Nephron progenitor cell (in vitro differentiated cells): ENCODE measurements around the gene HAVCR2.

ENCODE experiments used
- DNase-seq: peaks from one replicate; pipeline ENCODE4 v3.0.0; 2021
- H3K27ac Mint-ChIP-seq: 2 replicates; pipeline ENCODE4 v1.8.0; 2021; ENCODE audit warnings: mild to moderate bottlenecking, moderate library complexity, mixed read lengths
- H3K27me3 Mint-ChIP-seq: 2 replicates; pipeline ENCODE4 v1.8.0; 2021; ENCODE audit warnings: mild to moderate bottlenecking, low read depth, mixed read lengths; ENCODE audit not compliant: poor library complexity
- H3K36me3 Mint-ChIP-seq: 2 replicates; pipeline ENCODE4 v1.8.0; 2021; ENCODE audit warnings: low read depth, mixed read lengths
- H3K4me1 Mint-ChIP-seq: 2 replicates; pipeline ENCODE4 v1.8.0; 2021; ENCODE audit warnings: mixed read lengths
- H3K4me3 Mint-ChIP-seq: 2 replicates; pipeline ENCODE4 v1.8.0; 2021; ENCODE audit warnings: mild to moderate bottlenecking, moderate library complexity, mixed read lengths
- H3K9me3 Mint-ChIP-seq: 2 replicates; pipeline ENCODE4 v1.8.0; 2021; ENCODE audit warnings: mild to moderate bottlenecking, moderate library complexity, mixed read lengths
- CTCF ChIP-seq: fragments of 200-600 bp; sonication (generic); IDR thresholded peaks from 2 replicates; pipeline ENCODE4 v1.5.0; 2021; ENCODE audit warnings: antibody characterized with exemption

Gene HAVCR2

GRCh38 chr5:157109744-157110143 lies 900 bp upstream of the HAVCR2 start:
- Mint-ChIP-seq H3K27ac (no peak overlapping the region), H3K27me3 (peaks cover 3% of the 10 kb centered on the region), H3K4me1 (peaks cover 4% of the 10 kb centered on the region), H3K36me3 (no peaks in the 10 kb centered on the region), H3K9me3 (no peaks in the 10 kb centered on the region), H3K4me3 (no peak overlapping the region)
- TF ChIP-seq CTCF: no peak
- no peak for DNase-seq

- Mint-ChIP-seq H3K4me1 (peaks cover 4% of the 10 kb centered on the region), H3K9me3 (no peaks in the 10 kb centered on the region), H3K27me3 (peaks cover 3% of the 10 kb centered on the region), H3K36me3 (no peaks in the 10 kb centered on the region), H3K4me3 (no peak overlapping the region), H3K27ac (no peak overlapping the region)
- DNase-seq: no peak
- TF ChIP-seq CTCF: no peak
Observed at GRCh38 chr5:157107508-157107907, 1.3 kb downstream of the HAVCR2 start.

GRCh38 chr5:157106630-157107461 lies 2.0 kb downstream of the HAVCR2 start:
- H3K27ac Mint-ChIP-seq: no peak overlapping the region
- no peak for DNase-seq

GRCh38 chr5:157100140-157100679 lies 8.6 kb downstream of the HAVCR2 start:
- Mint-ChIP-seq H3K36me3 (no peaks in the 10 kb centered on the region), H3K4me1 (no peaks in the 10 kb centered on the region), H3K27me3 (no peaks in the 10 kb centered on the region), H3K27ac (no peak overlapping the region), H3K9me3 (no peaks in the 10 kb centered on the region), H3K4me3 (no peak overlapping the region)
- no peak for DNase-seq
- no peak for TF ChIP-seq CTCF

More at GRCh38 chr5:157106630-157107461, 2.0 kb downstream of the HAVCR2 start:
- H3K9me3 Mint-ChIP-seq: no peaks in the 10 kb centered on the region
- TF ChIP-seq CTCF: no peak
- H3K36me3 Mint-ChIP-seq: no peaks in the 10 kb centered on the region
- peaks cover 4% of the 10 kb centered on the region for H3K4me1 Mint-ChIP-seq
- no peak overlapping the region for H3K4me3 Mint-ChIP-seq
- peaks cover 3% of the 10 kb centered on the region for H3K27me3 Mint-ChIP-seq

- no peaks in the 10 kb centered on the region for H3K9me3 Mint-ChIP-seq
- peaks cover 8% of the 10 kb centered on the region for H3K27me3 Mint-ChIP-seq
- DNase-seq: no peak
- no peaks in the 10 kb centered on the region for H3K4me1 Mint-ChIP-seq
- no peaks in the 10 kb centered on the region for H3K36me3 Mint-ChIP-seq
- no peak overlapping the region for H3K27ac Mint-ChIP-seq
- no peak for TF ChIP-seq CTCF
- no peak overlapping the region for H3K4me3 Mint-ChIP-seq
Observed at GRCh38 chr5:157088342-157088990, 20.4 kb downstream of the HAVCR2 start.
